H1 (cell line): Measurements from ENCODE around the gene UAP1. TPM values are rescaled to one million over a fixed set of nuclear protein-coding genes. Genes with fewer than 3 reads are reported as not detected.

ENCODE experiments used
- CTCF ChIA-PET: fragments of 300-600 bp; sonication (Branson Sonifier 250); formaldehyde crosslinking; loops from one replicate; lab custom pipeline; 2021; ENCODE audit not compliant: partially characterized antibody; lab: Charles Lee
- POLR2A ChIA-PET: fragments of 300-600 bp; sonication (Branson Sonifier 250); formaldehyde crosslinking; loops from one replicate; lab custom pipeline; 2021; ENCODE audit warnings: inconsistent platforms; ENCODE audit not compliant: partially characterized antibody; lab: Charles Lee
- DNase-seq, 2 experiments: peaks; one replicate each; pipeline versions ENCODE4 v3.0.0 to v3.0.0-alpha.2; 2010 to 2022; ENCODE audit warnings: low spot score in 2 of 2, low read depth in 1 of 2, mixed read lengths in 1 of 2
- FAIRE-seq: peaks from 2 replicates; lab custom pipeline; 2011; peaks lifted over from hg19 to GRCh38; lab: Jason Lieb, UNC
- H2AFZ ChIP-seq: 2 replicates; pipeline ENCODE4 v1.8.1; 2012; ENCODE audit warnings: low read length, inconsistent platforms
- H2AK5ac ChIP-seq: 2 replicates; pipeline ENCODE4 v1.6.1; 2013; ENCODE audit warnings: low read depth, low read length
- H2BK120ac ChIP-seq: replicated peaks from 2 replicates; pipeline ENCODE3; 2013; ENCODE audit warnings: low read depth, low read length, inconsistent platforms
- H2BK12ac ChIP-seq: 2 replicates; pipeline ENCODE4 v1.6.1; 2013; ENCODE audit warnings: low read depth, low read length
- H2BK15ac ChIP-seq: 2 replicates; pipeline ENCODE4 v1.6.1; 2013; ENCODE audit warnings: low read length
- H2BK20ac ChIP-seq: 2 replicates; pipeline ENCODE4 v1.6.1; 2013; ENCODE audit warnings: low read length
- H2BK5ac ChIP-seq: 2 replicates; pipeline ENCODE4 v1.6.1; 2013; ENCODE audit warnings: low read depth, low read length
- H3K14ac ChIP-seq: 2 replicates; pipeline ENCODE4 v1.6.1; 2013; ENCODE audit warnings: inconsistent platforms; ENCODE audit not compliant: insufficient read length
- H3K18ac ChIP-seq: 2 replicates; pipeline ENCODE4 v1.6.1; 2013; ENCODE audit warnings: low read length; ENCODE audit errors: extremely low read depth
- H3K23ac ChIP-seq: 2 replicates; pipeline ENCODE4 v1.6.1; 2013; ENCODE audit warnings: inconsistent platforms; ENCODE audit not compliant: insufficient read length
- H3K23me2 ChIP-seq: 2 replicates; pipeline ENCODE4 v1.6.1; 2013; ENCODE audit warnings: low read depth, low read length
- H3K27ac ChIP-seq: 2 replicates; pipeline ENCODE4 v1.6.1; 2011; ENCODE audit warnings: low read depth, low read length, inconsistent platforms
- H3K27me3 ChIP-seq, 4 experiments: replicated peaks in 1 of 4; 1 replicate in 1 of 4; 2 replicates in 3 of 4; pipeline versions ENCODE4 v1.6.1 to v1.8.1; 2011 to 2013; ENCODE audit warnings: low read length in 3 of 4, mild to moderate bottlenecking in 3 of 4, inconsistent platforms in 2 of 4, mixed read lengths in 2 of 4, moderate library complexity in 1 of 4; ENCODE audit not compliant: control insufficient read depth in 3 of 4, insufficient read depth in 3 of 4; ENCODE audit errors: extremely low read depth in 1 of 4
- H3K36me3 ChIP-seq, 4 experiments: 2 replicates each; pipeline versions ENCODE4 v1.6.1 to v1.8.1; 2011 to 2013; ENCODE audit warnings: mild to moderate bottlenecking in 4 of 4, low read length in 3 of 4, moderate library complexity in 2 of 4, control low read depth in 1 of 4, inconsistent platforms in 1 of 4; ENCODE audit not compliant: insufficient read depth in 4 of 4, control insufficient read depth in 2 of 4
- H3K4ac ChIP-seq: replicated peaks from 2 replicates; pipeline ENCODE3; 2013; ENCODE audit warnings: low read length, low read depth, mixed read lengths, inconsistent platforms; ENCODE audit not compliant: insufficient read length
- H3K4me1 ChIP-seq, 4 experiments: replicated peaks in 1 of 4; 1 replicate in 1 of 4; 2 replicates in 3 of 4; pipeline versions ENCODE4 v1.6.1 to v1.8.1; 2011 to 2013; ENCODE audit warnings: low read length in 3 of 4, inconsistent platforms in 2 of 4, mixed read lengths in 1 of 4; ENCODE audit not compliant: insufficient read depth in 4 of 4, control insufficient read depth in 3 of 4
- H3K4me2 ChIP-seq, 2 experiments: 2 replicates each; pipeline versions ENCODE4 v1.6.1 to v1.8.1; 2011 to 2013; ENCODE audit warnings: low read depth in 2 of 2, low read length in 2 of 2, control low read depth in 1 of 2, inconsistent platforms in 1 of 2, mild to moderate bottlenecking in 1 of 2; ENCODE audit not compliant: insufficient read depth in 1 of 2
- H3K4me3 ChIP-seq, 4 experiments: fragments of 200-600, 300-600 bp in 1 of 4; sonication (generic), shearing (Covaris generic), sonication (Bioruptor Twin) in 1 of 4; 2 replicates each; pipeline versions ENCODE4 v1.5.1 to v1.8.1; 2011 to 2016; ENCODE audit warnings: low read length in 4 of 4, low read depth in 3 of 4, control low read depth in 2 of 4, inconsistent platforms in 2 of 4, mild to moderate bottlenecking in 2 of 4, mixed read lengths in 1 of 4, moderate library complexity in 1 of 4; ENCODE audit not compliant: insufficient read depth in 2 of 4; ENCODE audit errors: extremely low read depth in 1 of 4
- H3K56ac ChIP-seq: replicated peaks from 2 replicates; pipeline ENCODE3; 2013; ENCODE audit warnings: low read depth, mild to moderate bottlenecking, mixed read lengths, low read length, inconsistent platforms; ENCODE audit not compliant: insufficient read length
- H3K79me1 ChIP-seq: 2 replicates; pipeline ENCODE4 v1.6.1; 2013; ENCODE audit warnings: low read depth, low read length, control low read depth
- H3K79me2 ChIP-seq, 2 experiments: 2 replicates each; pipeline versions ENCODE4 v1.6.1 to v1.8.1; 2012 to 2013; ENCODE audit warnings: low read length in 2 of 2, mild to moderate bottlenecking in 2 of 2, inconsistent platforms in 1 of 2; ENCODE audit not compliant: insufficient read depth in 2 of 2, control insufficient read depth in 1 of 2
- H3K9ac ChIP-seq, 4 experiments: replicated peaks in 1 of 4; 1 replicate in 1 of 4; 2 replicates in 3 of 4; pipeline versions ENCODE4 v1.6.1 to v1.8.1; 2011 to 2013; ENCODE audit warnings: low read depth in 3 of 4, low read length in 3 of 4, control low read depth in 2 of 4, mild to moderate bottlenecking in 2 of 4, moderate library complexity in 2 of 4, inconsistent platforms in 1 of 4; ENCODE audit errors: extremely low read depth in 1 of 4
- H3K9me3 ChIP-seq, 2 experiments: 2 replicates each; pipeline versions ENCODE4 v1.6.1 to v1.8.1; 2012 to 2013; ENCODE audit warnings: mild to moderate bottlenecking in 2 of 2, moderate library complexity in 2 of 2, control low read depth in 1 of 2, inconsistent platforms in 1 of 2, low read depth in 1 of 2, low read length in 1 of 2, mixed read lengths in 1 of 2; ENCODE audit not compliant: insufficient read depth in 2 of 2
- H4K20me1 ChIP-seq, 2 experiments: replicated peaks in 1 of 2; 2 replicates each; pipeline versions ENCODE3 to v1.8.1; 2011 to 2013; ENCODE audit warnings: inconsistent platforms in 2 of 2, low read length in 2 of 2, mild to moderate bottlenecking in 1 of 2; ENCODE audit not compliant: insufficient read depth in 2 of 2, control insufficient read depth in 1 of 2
- H4K5ac ChIP-seq: 2 replicates; pipeline ENCODE4 v1.6.1; 2013; ENCODE audit warnings: low read length, low read depth, mixed read lengths, inconsistent platforms; ENCODE audit not compliant: insufficient read length
- H4K8ac ChIP-seq: 2 replicates; pipeline ENCODE4 v1.8.0; 2013; ENCODE audit warnings: mild to moderate bottlenecking, moderate library complexity, low read length, inconsistent platforms; ENCODE audit not compliant: insufficient read depth; ENCODE audit errors: extremely low read depth
- H4K91ac ChIP-seq: replicated peaks from 2 replicates; pipeline ENCODE3; 2013; ENCODE audit warnings: low read length, mixed read lengths, inconsistent platforms; ENCODE audit not compliant: insufficient read length
- ATF3 ChIP-seq: IDR thresholded peaks from 2 replicates; pipeline ENCODE4 v1.6.1; 2011; ENCODE audit warnings: low read depth, mild to moderate bottlenecking, low read length; ENCODE audit not compliant: insufficient read depth
- MAFK ChIP-seq: IDR thresholded peaks from 2 replicates; pipeline ENCODE4 v1.6.1; 2012; ENCODE audit warnings: low read depth, mild to moderate bottlenecking, improper control_type of control experiment, low read length
- PHF8 ChIP-seq: fragments of 200-600 bp; sonication (generic); conservative IDR thresholded peaks from 2 replicates; pipeline ENCODE4 v1.7.1; 2012; ENCODE audit warnings: low read depth, mild to moderate bottlenecking, inconsistent platforms, low read length, moderate library complexity
- SP2 ChIP-seq: IDR thresholded peaks from 2 replicates; pipeline ENCODE4 v1.6.1; 2012; ENCODE audit warnings: mild to moderate bottlenecking, low read length, inconsistent platforms
- TAF7 ChIP-seq: optimal IDR thresholded peaks from 2 replicates; pipeline ENCODE3; 2011; ENCODE audit warnings: low read depth, mild to moderate bottlenecking, inconsistent platforms, low read length, moderate library complexity, borderline replicate concordance
- TBP ChIP-seq: IDR thresholded peaks from 2 replicates; pipeline ENCODE4 v1.6.1; 2011; ENCODE audit warnings: low read depth, low read length, improper control_type of control experiment
- WGBS, 2 experiments: shearing (Covaris generic) in 1 of 2; methylation state at CpG; one replicate each; pipeline versions ENCODE4 v1.1.6 to v1.1.7; 2013 to 2015; ENCODE audit warnings: low lambda C conversion rate in 2 of 2, mixed read lengths in 2 of 2, inconsistent platforms in 1 of 2, low coverage in 1 of 2, missing lambda C conversion rate in 1 of 2; ENCODE audit not compliant: insufficient replicate concordance in 2 of 2, insufficient coverage in 1 of 2, insufficient read length in 1 of 2; ENCODE audit errors: extremely low coverage in 1 of 2, missing lambda C conversion rate in 1 of 2; 5-methylcytosine and 5-hydroxymethylcytosine counted together
- polyA plus RNA-seq, 7 experiments: library from polyadenylated mRNA; depleted of rRNA in 3 of 7; stranded (reverse) in 5 of 7; unstranded in 2 of 7; fragments of >200 nt in 5 of 7; fragments of 200-250 nt in 2 of 7; gene quantifications; 1 replicate in 5 of 7; 2 replicates in 1 of 7; 4 replicates in 1 of 7; pipeline versions ENCODE4 v1.2.1 to v1.2.3, GENCODE V29; 2011 to 2013; ENCODE audit warnings: missing spikeins in 2 of 7, mixed read lengths in 2 of 7
- total RNA-seq: library from RNA; stranded (reverse); fragmentation: NEBNext Ultra II Directional; extraction: Animal tissue kit (Norgen Biotek cat#: 25700); gene quantifications from 2 replicates; pipeline ENCODE4 v1.2.1, GENCODE V29; 2021
- TF ChIP-seq, protein P1 (sequence below): IDR thresholded peaks from 2 replicates; pipeline ENCODE4 v1.6.1; 2012; ENCODE audit warnings: inconsistent platforms

The UAP1 gene
- total and polyA plus RNA-seq, 2 of the 8 experiments (the other 6 are each of a cell fraction or from before 2014, with no cell fraction given) = 9.4 to 32.9 TPM

DNA sequence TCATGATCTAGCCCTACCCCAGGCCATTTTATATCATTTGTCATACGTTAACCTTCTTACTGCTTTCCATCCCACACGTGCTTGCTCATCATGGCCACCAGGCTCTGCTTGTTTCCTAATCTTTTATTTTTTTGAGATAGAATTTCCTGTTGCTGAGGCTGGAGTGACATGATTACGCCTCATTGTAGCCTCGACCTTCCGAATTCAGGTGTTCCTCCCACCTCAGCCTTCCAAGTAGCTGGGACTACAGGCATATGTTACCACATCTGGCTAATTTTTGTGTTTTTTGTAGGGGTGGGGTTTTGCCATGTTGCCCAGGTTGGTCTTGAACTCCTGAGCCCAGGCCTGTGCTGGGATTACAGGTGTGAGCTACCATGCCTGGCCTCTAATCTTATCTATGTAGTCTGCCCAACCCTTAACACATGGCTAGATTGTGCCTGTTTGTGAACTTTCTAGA is 3.3 kb downstream of the UAP1 start:
- no peak overlapping the region for H2AFZ ChIP-seq
- H3K27ac ChIP-seq = no peak overlapping the region
- H4K91ac ChIP-seq = no peak overlapping the region
- H2BK15ac ChIP-seq = no peak overlapping the region
- FAIRE-seq (no peak), DNase-seq (no peak)
- H3K4me1 ChIP-seq = peaks cover 0 to 5% (median under 1%) of the 10 kb centered on the region in 4 experiments; a peak in 1 of 7 replicates
- H4K5ac ChIP-seq = no peak overlapping the region
- H2BK120ac ChIP-seq = no peak overlapping the region
- ChIA-PET POLR2A (interaction anchor here (1.2 kb wide), 1 partner anchor 33 kb away, joined by 3 read pairs; no protein-coding TSS in a partner anchor), CTCF (interaction anchor here (0.9 kb wide), 1 partner anchor 18 kb away, joined by 3 read pairs; no protein-coding TSS in a partner anchor)
- peaks cover 0 to 4% (median 0%) of the 10 kb centered on the region in 4 experiments; a peak in 1 of 7 replicates for H3K27me3 ChIP-seq
- no peaks in the 10 kb centered on the region; the same call in none of the 2 replicates for H3K79me1 ChIP-seq
- no peak overlapping the region for H3K56ac ChIP-seq
- no peak overlapping the region for H2BK5ac ChIP-seq
- H3K79me2 ChIP-seq = peaks cover 0 to 23% of the 10 kb centered on the region in 2 experiments; a peak in 2 of 4 replicates
- H4K20me1 ChIP-seq = peaks cover 0 to 3% of the 10 kb centered on the region in 2 experiments
- no peak overlapping the region for H3K4ac ChIP-seq
- no peak overlapping the region for H4K8ac ChIP-seq
- no peak overlapping the region for H3K4me2 ChIP-seq
- H2BK12ac ChIP-seq = no peak overlapping the region
- no peaks in the 10 kb centered on the region for H3K36me3 ChIP-seq
- no peak overlapping the region for H2BK20ac ChIP-seq
- TF ChIP-seq PHF8 (no peak), TAF7 (no peak), SP2 (no peak), ATF3 (no peak), MAFK (no peak), TBP (no peak)
- TF ChIP-seq, protein P1, sequence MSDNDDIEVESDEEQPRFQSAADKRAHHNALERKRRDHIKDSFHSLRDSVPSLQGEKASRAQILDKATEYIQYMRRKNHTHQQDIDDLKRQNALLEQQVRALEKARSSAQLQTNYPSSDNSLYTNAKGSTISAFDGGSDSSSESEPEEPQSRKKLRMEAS = no peak
- WGBS, 2 experiments = 76% methylated on average over 5 of the region's 5 CpGs; no CpG with 5 or more reads in 1 of the 2 experiments
- no peak overlapping the region for H2AK5ac ChIP-seq
- H3K14ac ChIP-seq = no peak overlapping the region
- no peak overlapping the region for H3K9ac ChIP-seq
- H3K23ac ChIP-seq = no peak overlapping the region
- H3K23me2 ChIP-seq = peaks cover 5% of the 10 kb centered on the region; the same call in 1 of the 2 replicates
- no peaks in the 10 kb centered on the region for H3K9me3 ChIP-seq
- H3K18ac ChIP-seq = no peak overlapping the region
- H3K4me3 ChIP-seq = no peak overlapping the region
